Endodermal cell (in vitro differentiated cells): Measurements from ENCODE around the gene PIP4K2C. TPM values are rescaled to one million over a fixed set of nuclear protein-coding genes. Genes with fewer than 3 reads are reported as not detected.

ENCODE experiments used
- DNase-seq: peaks from one replicate; pipeline ENCODE4 v3.0.0-alpha.2; 2017
- H3K27ac ChIP-seq: 2 replicates; pipeline ENCODE4 v1.5.1; 2013; ENCODE audit warnings: mild to moderate bottlenecking, low read depth, low read length, moderate library complexity
- H3K27me3 ChIP-seq: 2 replicates; pipeline ENCODE4 v1.6.1; 2013; ENCODE audit warnings: mild to moderate bottlenecking, low read length, moderate library complexity; ENCODE audit not compliant: insufficient read depth, control insufficient read depth, poor library complexity, severe bottlenecking
- H3K36me3 ChIP-seq: 2 replicates; pipeline ENCODE4 v1.7.0; 2013; ENCODE audit warnings: mild to moderate bottlenecking, low read length, moderate library complexity; ENCODE audit not compliant: control insufficient read depth, insufficient read depth
- H3K4me1 ChIP-seq: one replicate; pipeline ENCODE4 v1.7.0; 2013; ENCODE audit warnings: low read length; ENCODE audit not compliant: control insufficient read depth, insufficient read depth
- H3K4me3 ChIP-seq: 2 replicates; pipeline ENCODE4 v1.5.1; 2013; ENCODE audit warnings: mild to moderate bottlenecking, low read length, moderate library complexity
- H3K9ac ChIP-seq: 2 replicates; pipeline ENCODE4 v1.6.1; 2013; ENCODE audit warnings: mild to moderate bottlenecking, low read length, moderate library complexity; ENCODE audit not compliant: poor library complexity, severe bottlenecking; ENCODE audit errors: extremely low read depth
- H3K9me3 ChIP-seq: 2 replicates; pipeline ENCODE4 v1.6.1; 2013; ENCODE audit warnings: mild to moderate bottlenecking, low read length, moderate library complexity; ENCODE audit not compliant: control insufficient read depth
- H3K27ac Mint-ChIP-seq: 2 replicates; pipeline ENCODE4 v1.8.0; 2020; ENCODE audit warnings: mixed read lengths
- H3K27me3 Mint-ChIP-seq: 2 replicates; pipeline ENCODE4 v1.8.0; 2021; ENCODE audit warnings: mild to moderate bottlenecking, mixed read lengths; ENCODE audit not compliant: insufficient read depth
- H3K36me3 Mint-ChIP-seq: 2 replicates; pipeline ENCODE4 v1.8.0; 2020; ENCODE audit warnings: low read depth, mixed read lengths
- H3K4me1 Mint-ChIP-seq: 2 replicates; pipeline ENCODE4 v1.8.0; 2020; ENCODE audit warnings: mixed read lengths
- H3K4me3 Mint-ChIP-seq: 2 replicates; pipeline ENCODE4 v1.8.0; 2020; ENCODE audit warnings: mild to moderate bottlenecking, moderate library complexity, mixed read lengths
- H3K9me3 Mint-ChIP-seq: 2 replicates; pipeline ENCODE4 v1.8.0; 2020; ENCODE audit warnings: mild to moderate bottlenecking, mixed read lengths
- CTCF ChIP-seq: fragments of 200-600 bp; sonication (generic); conservative IDR thresholded peaks from 2 replicates; pipeline ENCODE4 v1.5.0; 2021; ENCODE audit warnings: antibody characterized with exemption, mild to moderate bottlenecking
- WGBS, 2 experiments: methylation state at CpG; one replicate each; pipeline versions ENCODE4 v1.1.5 to v1.1.7; 2013; ENCODE audit warnings: missing lambda C conversion rate in 2 of 2, mixed read lengths in 1 of 2; ENCODE audit not compliant: insufficient coverage in 1 of 2, insufficient read length in 1 of 2; 5-methylcytosine and 5-hydroxymethylcytosine counted together
- long read RNA-seq, 4 experiments: library from polyadenylated mRNA in 2 of 4; library from RNA in 1 of 4; library from capped mRNA in 1 of 4; stranded (forward) in 3 of 4; unstranded in 1 of 4; transcript quantifications; one replicate each; pipeline ENCODE4 v2.0.0, GENCODE V29; 2020 to 2021; ENCODE audit warnings: inconsistent platforms in 1 of 4
- polyA plus RNA-seq, 2 experiments: library from polyadenylated mRNA; stranded (reverse); fragments of 50-300 nt; gene quantifications; one replicate each; pipeline ENCODE4 v1.2.3, GENCODE V29; 2013
- total RNA-seq, 2 donors: library from RNA; stranded (reverse); fragmentation: NEBNext Ultra II Directional in 1 of 2; extraction: Animal tissue kit (Norgen Biotek cat#: 25700) in 1 of 2; gene quantifications; 2 replicates in 1 of 2; 3 replicates in 1 of 2; pipeline ENCODE4 v1.2.1, GENCODE V29; 2021

The PIP4K2C gene
- 10 to 100 TPM; 40.9 to 45.5 TPM for total RNA-seq
- polyA plus RNA-seq (2013, experiment 1 of 2): 20.1 TPM
- 19.4 TPM for polyA plus RNA-seq (2013, experiment 2 of 2)
- long read RNA-seq, experiment 1, transcript PIP4K2C-201 (10 exons, 2,924 nt): major isoform, 10 of 26 reads
- long read RNA-seq, experiment 1, partial matches to known transcripts: 2 of 26 reads
- long read RNA-seq, experiment 1, other reads (novel, unspliced or antisense): 12 of 26 reads
- long read RNA-seq, experiment 2, transcript PIP4K2C-203 (11 exons, 2,876 nt): minor isoform, 8 of 137 reads
- long read RNA-seq, experiment 2, transcript PIP4K2C-201 (10 exons, 2,924 nt): major isoform, 105 of 137 reads
- long read RNA-seq, experiment 2, partial matches to known transcripts: 4 of 137 reads
- long read RNA-seq, experiment 2, other reads (novel, unspliced or antisense): 19 of 137 reads
- long read RNA-seq, experiment 3, transcript PIP4K2C-203 (11 exons, 2,876 nt): minor isoform, 15 of 329 reads
- long read RNA-seq, experiment 3, transcript PIP4K2C-201 (10 exons, 2,924 nt): major isoform, 263 of 329 reads
- long read RNA-seq, experiment 3, partial matches to known transcripts: 5 of 329 reads
- long read RNA-seq, experiment 3, other reads (novel, unspliced or antisense): 44 of 329 reads
- long read RNA-seq, experiment 4, transcript PIP4K2C-201 (10 exons, 2,924 nt): major isoform, 5 of 9 reads
- long read RNA-seq, experiment 4, partial matches to known transcripts: 1 of 9 reads
- long read RNA-seq, experiment 4, other reads (novel, unspliced or antisense): 3 of 9 reads

GRCh38 chr12:57590864-57591781, at the start of gene PIP4K2C:
PIP4K2C (plus strand) TSS chr12:57591192; CDS start chr12:57591290, 98 bp downstream.
- TF ChIP-seq CTCF: no peak
- WGBS, 2 experiments: 1 to 4% methylated on average over 20 to 69 of the region's 69 CpGs
- Histone ChIP-seq H3K4me1 (peaks cover 6% of the 10 kb centered on the region), H3K9me3 (no peaks in the 10 kb centered on the region), H3K36me3 (peaks cover 18% of the 10 kb centered on the region), H3K27ac (no peak within 1 kb of the TSS), H3K4me3 (peak within 1 kb of the TSS; percentile 97), H3K9ac (peak within 1 kb of the TSS; percentile 50), H3K27me3 (peaks cover 21% of the 10 kb centered on the region)
- DNase-seq: peak; percentile 99
- Mint-ChIP-seq H3K27ac (peak within 1 kb of the TSS; percentile 94), H3K4me3 (peak within 1 kb of the TSS; percentile 84), H3K27me3 (peaks cover 3% of the 10 kb centered on the region), H3K4me1 (peaks cover 27% of the 10 kb centered on the region), H3K9me3 (no peaks in the 10 kb centered on the region), H3K36me3 (peaks cover 18% of the 10 kb centered on the region)

- H3K4me1 Mint-ChIP-seq: peaks cover 9% of the 10 kb centered on the region
- 82 to 100% methylated on average over 1 of the region's 2 CpGs for WGBS, 2 experiments
- no peaks in the 10 kb centered on the region for H3K27me3 Mint-ChIP-seq
- H3K9ac ChIP-seq: no peak overlapping the region
- no peak overlapping the region for H3K4me3 Mint-ChIP-seq
- H3K4me1 ChIP-seq: peaks cover 4% of the 10 kb centered on the region
- no peaks in the 10 kb centered on the region for H3K27me3 ChIP-seq
- H3K36me3 Mint-ChIP-seq: peaks cover 37% of the 10 kb centered on the region
- no peak for DNase-seq
- no peak overlapping the region for H3K27ac Mint-ChIP-seq
- H3K9me3 Mint-ChIP-seq: no peaks in the 10 kb centered on the region
- peaks cover 52% of the 10 kb centered on the region for H3K36me3 ChIP-seq
- no peak overlapping the region for H3K27ac ChIP-seq
- no peak overlapping the region for H3K4me3 ChIP-seq
- TF ChIP-seq CTCF: no peak
- H3K9me3 ChIP-seq: no peaks in the 10 kb centered on the region
Observed at GRCh38 chr12:57541717-57542116, 49.3 kb upstream of the PIP4K2C start.

- Mint-ChIP-seq H3K9me3 (no peaks in the 10 kb centered on the region), H3K4me1 (peaks cover 12% of the 10 kb centered on the region), H3K4me3 (no peak overlapping the region), H3K36me3 (peaks cover 25% of the 10 kb centered on the region), H3K27ac (no peak overlapping the region), H3K27me3 (peaks cover 12% of the 10 kb centered on the region)
- peaks cover 11% of the 10 kb centered on the region for H3K27me3 ChIP-seq
- no peak overlapping the region for H3K27ac ChIP-seq
- peaks cover 41% of the 10 kb centered on the region for H3K36me3 ChIP-seq
- TF ChIP-seq CTCF: no peak
- 95 to 97% methylated on average over 2 of the region's 2 CpGs for WGBS, 2 experiments
- no peak overlapping the region for H3K4me3 ChIP-seq
- H3K4me1 ChIP-seq: peaks cover 4% of the 10 kb centered on the region
- no peak for DNase-seq
- H3K9ac ChIP-seq: no peak overlapping the region
- H3K9me3 ChIP-seq: no peaks in the 10 kb centered on the region
Observed at GRCh38 chr12:57543581-57543980, 47.4 kb upstream of the PIP4K2C start.
